Neuron (in vitro differentiated cells): ENCODE measurements around the gene ZNF846.

Experiments used
- H2AFZ ChIP-seq: one replicate; pipeline ENCODE4 v1.6.1; 2013; ENCODE audit warnings: low read depth, mild to moderate bottlenecking, inconsistent platforms, low read length, moderate library complexity
- H3K27me3 ChIP-seq: one replicate; pipeline ENCODE4 v1.6.1; 2013; ENCODE audit warnings: low read length; ENCODE audit not compliant: insufficient read depth
- H3K36me3 ChIP-seq: one replicate; pipeline ENCODE4 v1.6.1; 2013; ENCODE audit warnings: low read length; ENCODE audit not compliant: insufficient read depth
- H3K4me1 ChIP-seq: one replicate; pipeline ENCODE4 v1.6.1; 2013; ENCODE audit warnings: low read length; ENCODE audit not compliant: insufficient read depth
- H3K4me3 ChIP-seq: 2 replicates; pipeline ENCODE4 v1.5.1; 2013; ENCODE audit warnings: mild to moderate bottlenecking, low read length, moderate library complexity
- H3K9me3 ChIP-seq: one replicate; pipeline ENCODE4 v1.6.1; 2013; ENCODE audit warnings: low read length

Gene ZNF846

DNA sequence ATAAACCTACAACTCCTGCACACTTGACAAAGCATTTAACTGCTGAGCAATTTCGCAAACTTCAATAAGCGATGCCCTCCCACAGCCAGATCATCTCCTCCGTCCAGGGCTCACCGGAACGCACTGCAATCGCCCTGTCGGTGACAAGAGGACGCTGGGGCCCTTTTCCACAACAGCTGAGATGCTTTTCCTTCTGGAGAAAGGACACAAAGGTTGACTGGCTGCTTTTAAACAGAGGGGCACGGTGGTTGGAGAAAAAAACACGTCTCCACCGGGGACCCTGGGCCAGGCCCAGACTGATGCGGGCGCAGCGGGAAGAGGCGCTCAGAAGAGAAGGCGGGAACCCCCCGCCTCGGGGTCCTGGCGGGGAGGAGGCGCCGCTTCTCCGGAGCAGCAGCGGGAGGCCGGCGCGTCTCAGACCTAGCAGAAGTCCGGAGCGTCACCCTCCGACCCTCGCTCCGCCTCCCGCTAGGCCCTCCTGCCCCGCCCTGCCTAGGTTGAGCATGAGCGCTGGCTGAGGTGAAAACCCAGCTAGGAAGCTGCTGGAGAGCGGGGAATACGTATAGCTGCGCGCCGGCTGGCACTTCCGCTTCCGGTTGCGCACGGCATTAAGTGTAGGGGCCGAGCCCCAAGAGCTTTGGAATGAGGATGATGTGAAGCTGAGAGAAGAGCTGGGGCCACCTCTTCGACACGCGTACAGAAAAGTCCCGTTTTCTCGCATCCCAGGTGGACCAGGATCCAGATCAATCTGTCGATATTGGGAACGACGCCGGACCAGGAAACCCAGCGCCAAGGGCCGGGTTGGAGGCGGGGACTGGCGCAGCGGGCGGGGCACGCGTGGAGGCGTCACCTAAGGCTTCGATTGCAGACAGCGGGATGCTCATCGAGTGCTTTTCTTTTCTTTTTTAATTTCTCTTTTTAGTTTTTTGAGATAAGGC, at the start of gene ZNF846:
Gene ZNF846 (minus strand): TSS at position 564 of the 938 bp plus-strand sequence. CDS start 3,788 bp downstream, outside the sequence.
- Histone ChIP-seq H3K36me3 (peaks cover 6% of the 10 kb centered on the region), H3K27me3 (no peaks in the 10 kb centered on the region), H3K4me3 (peak within 1 kb of the TSS; percentile 96), H3K4me1 (peaks cover 8% of the 10 kb centered on the region), H3K9me3 (peaks cover 4% of the 10 kb centered on the region), H2AFZ (peak within 1 kb of the TSS; percentile 85)

DNA sequence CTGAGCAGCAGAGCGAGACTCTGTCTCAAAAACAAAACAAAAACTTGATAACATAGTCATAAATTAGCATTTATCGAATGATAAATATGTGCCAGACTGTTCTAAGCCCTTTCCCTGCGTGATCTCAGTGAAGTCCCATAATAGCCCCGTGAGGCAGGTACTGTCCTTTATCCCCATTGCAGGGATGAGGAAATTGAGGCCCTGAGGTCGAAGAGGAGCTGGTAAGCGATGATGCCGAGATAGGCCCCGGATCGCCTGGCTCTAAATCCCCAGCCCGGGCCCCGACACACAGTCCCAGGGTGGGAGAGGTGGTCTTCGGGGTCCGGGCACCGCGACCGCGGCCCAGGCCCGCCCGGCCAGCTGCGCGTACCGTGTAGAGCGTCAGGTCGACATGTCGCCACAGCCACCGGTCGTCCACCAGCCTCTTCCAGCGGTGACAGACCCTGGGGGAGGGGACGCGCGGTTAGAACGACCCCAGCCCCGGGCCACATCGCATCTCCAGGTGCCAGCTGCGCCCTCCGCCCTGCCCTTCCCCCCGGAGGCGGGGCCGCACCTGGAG, 49.7 kb upstream of the ZNF846 start:
- Histone ChIP-seq H3K9me3 (peaks cover 7% of the 10 kb centered on the region), H2AFZ (peak overlapping the region; percentile 87), H3K4me1 (peaks cover 15% of the 10 kb centered on the region), H3K4me3 (peak overlapping the region; percentile 88), H3K36me3 (peaks cover 9% of the 10 kb centered on the region), H3K27me3 (no peaks in the 10 kb centered on the region)

DNA sequence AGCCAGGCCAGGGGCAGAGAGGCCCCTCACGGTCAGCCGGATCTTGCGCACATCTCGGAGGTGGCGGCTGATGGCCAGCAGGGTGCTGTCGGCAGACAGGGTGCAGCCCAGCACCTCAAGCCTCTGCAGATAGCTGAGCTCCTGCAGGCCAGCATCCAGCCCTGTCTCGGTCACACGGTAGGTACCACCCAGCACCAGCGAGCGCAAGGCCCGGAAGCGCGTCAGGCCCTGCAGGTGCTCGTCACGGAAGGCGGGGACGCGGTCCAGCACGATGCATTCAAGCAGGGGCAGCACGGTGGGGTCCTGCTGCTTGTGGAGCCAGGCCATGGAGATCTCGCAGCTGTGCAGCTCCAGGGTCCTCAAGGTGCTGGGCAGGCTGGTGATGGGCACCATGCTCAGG, 42.6 kb upstream of the ZNF846 start:
- Histone ChIP-seq H3K36me3 (peaks cover 42% of the 10 kb centered on the region), H3K4me1 (no peaks in the 10 kb centered on the region), H3K27me3 (no peaks in the 10 kb centered on the region), H2AFZ (no peak overlapping the region), H3K4me3 (no peak overlapping the region), H3K9me3 (peaks cover 7% of the 10 kb centered on the region)

DNA sequence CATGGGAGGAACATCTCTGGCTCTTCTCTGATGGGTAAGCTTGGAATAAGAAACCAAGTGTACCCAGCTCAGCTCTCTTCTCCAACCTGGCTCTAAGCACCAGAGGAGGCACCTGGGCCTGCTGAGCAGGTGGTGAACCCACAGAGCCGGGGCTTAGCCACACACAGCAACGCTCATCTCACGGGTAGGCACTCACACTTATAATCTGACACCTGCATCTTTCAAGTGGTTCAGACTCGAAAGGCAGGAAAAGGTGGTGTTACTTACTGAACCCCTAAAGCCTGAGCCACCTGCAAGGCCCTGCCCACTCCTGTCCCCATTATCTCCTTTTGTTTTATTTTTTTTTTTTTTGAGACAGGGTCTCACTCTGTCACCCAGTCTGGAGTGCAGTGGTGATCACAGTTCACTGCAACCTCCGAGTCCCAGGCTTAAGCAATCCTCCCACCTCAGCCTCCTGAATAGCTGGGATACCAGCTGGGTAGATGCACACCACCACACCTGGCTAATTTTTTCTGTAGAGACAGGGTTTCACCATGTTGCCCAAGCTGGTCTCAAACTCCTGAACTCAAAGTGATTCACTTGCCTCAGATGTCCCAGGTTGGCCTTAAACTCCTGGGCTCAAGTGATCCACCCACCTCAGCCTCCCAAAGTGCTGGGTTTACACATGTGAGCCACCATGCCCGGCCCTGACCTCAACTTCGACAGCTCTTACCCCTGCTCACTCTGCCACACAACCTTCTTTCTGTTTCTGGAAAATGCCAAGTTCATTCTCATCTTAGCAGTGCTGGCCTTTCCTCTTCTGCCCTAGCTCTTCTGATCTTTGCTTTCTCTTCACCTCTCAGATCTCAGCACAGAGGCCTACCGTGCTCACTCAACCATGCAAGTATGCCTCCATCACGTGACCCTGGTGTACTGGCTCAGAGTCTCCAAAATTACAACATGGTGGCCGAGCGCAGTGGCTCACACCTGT, 40.6 kb upstream of the ZNF846 start:
- H3K4me3 ChIP-seq = no peak overlapping the region
- peaks cover 48% of the 10 kb centered on the region for H3K36me3 ChIP-seq
- H3K27me3 ChIP-seq = no peaks in the 10 kb centered on the region
- H2AFZ ChIP-seq = no peak overlapping the region
- H3K4me1 ChIP-seq = no peaks in the 10 kb centered on the region
- H3K9me3 ChIP-seq = no peaks in the 10 kb centered on the region

DNA sequence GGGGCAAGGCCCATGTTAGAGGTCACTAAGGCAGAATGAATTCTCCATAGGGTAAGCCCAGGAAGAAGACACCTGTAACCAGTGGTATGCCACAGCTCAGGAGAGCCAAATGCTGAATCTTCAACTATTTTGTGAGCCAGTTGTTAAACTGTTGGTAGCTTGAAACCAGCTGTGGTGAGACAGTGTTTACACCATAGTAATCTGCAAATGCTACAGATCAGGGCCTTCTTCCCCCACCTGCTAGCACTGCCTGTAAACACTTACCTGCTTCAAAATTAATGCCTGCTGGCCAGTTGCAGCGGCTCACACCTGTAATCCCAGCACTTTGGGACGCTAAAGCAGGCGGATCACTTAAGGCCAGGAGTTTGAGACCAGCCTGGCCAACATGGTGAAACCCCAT, 38.3 kb upstream of the ZNF846 start:
- no peaks in the 10 kb centered on the region for H3K27me3 ChIP-seq
- H3K4me1 ChIP-seq = no peaks in the 10 kb centered on the region
- H3K9me3 ChIP-seq = no peaks in the 10 kb centered on the region
- no peak overlapping the region for H3K4me3 ChIP-seq
- peaks cover 48% of the 10 kb centered on the region for H3K36me3 ChIP-seq
- H2AFZ ChIP-seq = no peak overlapping the region

GRCh38 chr19:9801976-9802375, 33.4 kb upstream of the ZNF846 start:
- no peak overlapping the region for H3K4me3 ChIP-seq
- no peak overlapping the region for H2AFZ ChIP-seq
- H3K9me3 ChIP-seq = no peaks in the 10 kb centered on the region
- no peaks in the 10 kb centered on the region for H3K4me1 ChIP-seq
- H3K36me3 ChIP-seq = peaks cover 15% of the 10 kb centered on the region
- no peaks in the 10 kb centered on the region for H3K27me3 ChIP-seq

DNA sequence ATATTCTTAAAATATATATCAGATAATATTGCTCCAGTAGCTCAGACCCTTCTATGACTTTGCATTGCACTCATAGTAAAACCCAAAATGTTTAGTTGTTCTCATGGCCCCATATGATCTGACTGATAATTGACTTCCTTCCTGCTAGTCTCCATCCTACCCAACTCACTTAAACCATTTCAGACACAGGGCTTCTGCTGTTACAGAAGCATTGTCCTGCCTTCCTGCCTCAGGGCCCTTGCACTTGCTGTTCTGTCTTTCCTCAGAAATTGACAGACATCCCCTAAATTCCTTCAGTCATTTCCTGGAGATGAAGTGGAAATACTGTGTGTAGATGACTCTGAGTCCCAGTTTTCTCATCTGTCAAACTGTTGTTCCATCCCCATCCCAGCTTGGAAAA, 30.6 kb upstream of the ZNF846 start:
- Histone ChIP-seq H3K27me3 (no peaks in the 10 kb centered on the region), H3K9me3 (no peaks in the 10 kb centered on the region), H3K4me3 (no peak overlapping the region), H2AFZ (no peak overlapping the region), H3K4me1 (no peaks in the 10 kb centered on the region), H3K36me3 (peaks cover 4% of the 10 kb centered on the region)

DNA sequence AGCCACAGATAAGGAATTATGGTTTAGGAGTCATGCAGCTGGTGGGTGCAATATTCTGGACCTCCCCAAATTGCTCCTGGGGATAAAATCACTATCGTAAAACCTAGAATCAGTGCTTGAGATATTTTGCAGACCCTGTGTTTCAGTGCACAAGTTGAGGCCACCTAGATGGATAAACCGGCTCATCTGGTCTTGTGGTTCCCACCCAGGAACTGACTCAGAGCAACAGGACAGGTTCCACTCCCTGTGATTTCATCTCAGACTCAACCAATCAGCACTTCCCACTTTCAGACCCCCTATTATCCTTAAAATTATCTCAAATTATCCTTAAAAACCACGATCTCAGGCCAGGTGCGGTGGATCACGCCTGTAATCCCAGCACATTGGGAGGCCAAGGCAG, 29.3 kb upstream of the ZNF846 start:
- H2AFZ ChIP-seq = no peak overlapping the region
- no peaks in the 10 kb centered on the region for H3K4me1 ChIP-seq
- H3K36me3 ChIP-seq = no peaks in the 10 kb centered on the region
- no peak overlapping the region for H3K4me3 ChIP-seq
- H3K27me3 ChIP-seq = no peaks in the 10 kb centered on the region
- no peaks in the 10 kb centered on the region for H3K9me3 ChIP-seq

- no peaks in the 10 kb centered on the region for H3K27me3 ChIP-seq
- H3K36me3 ChIP-seq = no peaks in the 10 kb centered on the region
- no peak overlapping the region for H3K4me3 ChIP-seq
- H3K4me1 ChIP-seq = no peaks in the 10 kb centered on the region
- no peak overlapping the region for H2AFZ ChIP-seq
- H3K9me3 ChIP-seq = no peaks in the 10 kb centered on the region
These were observed 27.7 kb upstream of the ZNF846 start for GRCh38 chr19:9796113-9796773.

DNA sequence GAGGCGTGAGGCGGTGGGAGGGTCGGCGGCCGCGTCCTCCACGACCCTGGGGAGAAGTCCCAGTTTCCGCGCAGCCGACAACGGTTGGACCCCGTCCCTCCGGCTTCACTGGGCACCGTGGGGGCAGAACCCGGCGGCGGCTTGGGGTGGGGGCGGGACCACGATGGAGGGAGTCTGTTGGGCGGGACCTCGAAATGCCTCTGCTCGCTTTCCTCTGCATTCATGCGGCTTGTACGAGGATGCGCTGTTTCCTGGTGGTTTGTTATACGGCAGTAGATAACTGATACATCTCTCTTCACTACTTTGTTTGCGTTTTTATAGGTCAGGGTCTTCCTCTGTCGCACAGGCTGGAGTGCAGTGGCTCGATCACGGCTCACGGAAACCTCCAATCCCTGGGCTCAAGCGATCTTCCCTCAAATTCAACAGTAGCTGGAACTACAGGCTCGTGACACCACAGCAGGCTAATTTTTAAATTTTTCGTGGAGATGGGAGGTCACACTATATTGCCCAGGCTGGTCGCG, 24.6 kb upstream of the ZNF846 start:
- Histone ChIP-seq H3K4me1 (peaks cover 12% of the 10 kb centered on the region), H3K27me3 (no peaks in the 10 kb centered on the region), H2AFZ (peak overlapping the region; percentile 14), H3K9me3 (no peaks in the 10 kb centered on the region), H3K36me3 (no peaks in the 10 kb centered on the region), H3K4me3 (peak overlapping the region; percentile 31)

DNA sequence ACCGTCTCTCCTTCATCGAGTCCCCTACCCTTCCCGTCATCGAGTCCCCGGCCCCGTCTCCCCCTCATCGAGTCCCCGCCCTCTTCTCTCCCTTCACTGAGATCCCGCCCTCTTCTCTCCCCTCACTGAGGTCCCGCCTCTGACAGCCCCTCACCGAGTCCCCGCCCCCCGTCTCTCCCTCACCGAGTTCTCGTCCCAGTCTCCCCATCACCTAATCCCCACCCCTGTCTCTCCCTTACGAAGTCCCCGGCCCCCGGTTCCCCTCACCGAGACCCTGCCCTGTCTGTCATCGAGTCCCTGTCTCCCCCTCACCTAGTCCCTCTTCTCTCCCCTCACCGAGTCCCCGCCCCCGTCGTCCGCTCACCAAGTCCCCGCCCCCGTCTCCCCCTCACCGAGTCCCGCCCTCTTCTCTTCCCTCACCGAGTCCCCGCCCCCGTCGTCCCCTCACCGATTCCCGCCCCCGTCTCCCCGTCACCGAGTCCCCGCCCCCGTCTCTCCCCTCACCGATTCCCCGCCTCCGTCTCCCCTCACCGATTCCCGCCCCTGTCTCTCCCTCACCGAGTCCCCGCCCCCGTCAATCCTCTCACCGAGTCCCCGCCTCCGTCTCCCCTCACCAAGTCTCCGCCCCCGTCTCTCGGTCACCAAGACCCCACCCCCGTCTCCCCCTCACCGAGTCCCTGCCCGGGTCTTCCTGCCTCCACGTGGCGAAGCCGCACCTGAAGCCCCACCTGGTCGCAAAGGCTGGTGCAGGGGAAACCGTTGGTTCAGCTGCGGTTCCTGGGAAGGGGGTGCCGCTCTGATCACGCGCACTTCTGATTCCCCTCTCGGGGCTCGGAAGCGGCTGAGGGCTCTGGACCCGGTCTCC, 23.9 kb upstream of the ZNF846 start:
- H3K27me3 ChIP-seq = no peaks in the 10 kb centered on the region
- peak overlapping the region; percentile 94 for H2AFZ ChIP-seq
- peak overlapping the region; percentile 66 for H3K4me3 ChIP-seq
- peaks cover 12% of the 10 kb centered on the region for H3K4me1 ChIP-seq
- no peaks in the 10 kb centered on the region for H3K9me3 ChIP-seq
- no peaks in the 10 kb centered on the region for H3K36me3 ChIP-seq
